Activated T-cell treated with anti-CD3 and anti-CD28 coated beads, Interleukin-2, amount 50 U/mL, for 48 hours (primary cell): Measurements from ENCODE around the gene MYCN.
"Not testable (repeated sequence)": the region's sequence is repeated elsewhere in the genome, so short reads cannot be mapped to it uniquely, and the experiment has no call there.

Experiments
- DNase-seq, 2 experiments: peaks; one replicate each; pipeline ENCODE4 v3.0.0-alpha.2; 2020

Gene MYCN

GRCh38 chr2:15945909-15946705, 5.8 kb downstream of the MYCN start:
- DNase-seq: no peak

- no peak for DNase-seq
These were observed 6.6 kb downstream of the MYCN start for GRCh38 chr2:15946983-15947382.

- no peak for DNase-seq
These were observed 7.1 kb downstream of the MYCN start for GRCh38 chr2:15947431-15947830.

- DNase-seq: no peak
These were observed 8.3 kb downstream of the MYCN start for GRCh38 chr2:15948704-15948957.

GRCh38 chr2:15949126-15949525, 8.8 kb downstream of the MYCN start:
- DNase-seq: no peak

- DNase-seq: no peak
These were observed 9.2 kb downstream of the MYCN start for GRCh38 chr2:15949551-15949950.

- DNase-seq: no peak
These were observed 10.0 kb downstream of the MYCN start for GRCh38 chr2:15950088-15950952.

- not testable (repeated sequence) for DNase-seq
These were observed 11.6 kb downstream of the MYCN start for GRCh38 chr2:15951936-15952335.

GRCh38 chr2:15952451-15953146, 12.2 kb downstream of the MYCN start:
- DNase-seq: no peak

GRCh38 chr2:15953147-15953630, 12.8 kb downstream of the MYCN start:
- no peak for DNase-seq

- DNase-seq: no peak
These were observed 13.7 kb downstream of the MYCN start for GRCh38 chr2:15953891-15954680.

- DNase-seq: no peak
These were observed 14.4 kb downstream of the MYCN start for GRCh38 chr2:15954761-15955160.

- no peak for DNase-seq
These were observed 15.1 kb downstream of the MYCN start for GRCh38 chr2:15955232-15955988.

- DNase-seq: no peak
These were observed 15.9 kb downstream of the MYCN start for GRCh38 chr2:15956230-15956629.

GRCh38 chr2:15956751-15957736, 16.7 kb downstream of the MYCN start:
- DNase-seq: no peak

- no peak for DNase-seq
These were observed 17.7 kb downstream of the MYCN start for GRCh38 chr2:15957881-15958713.

- no peak for DNase-seq
These were observed 19.2 kb downstream of the MYCN start for GRCh38 chr2:15959331-15960153.

GRCh38 chr2:15960154-15960520, 19.8 kb downstream of the MYCN start:
- not testable (repeated sequence) for DNase-seq
